Heart left ventricle (tissue), 13 donors: ENCODE data around the gene TMEM9.

Source experiments
- POLR2A ChIP-seq, 2 donors: fragments of 450-650 bp; IDR thresholded peaks; one replicate each; pipeline ENCODE4 v1.6.1; 2017; ENCODE audit warnings: antibody characterized with exemption in 2 of 2, mild to moderate bottlenecking in 2 of 2, moderate library complexity in 2 of 2
- TF ChIP-seq, protein P1 (sequence below), 12 donors: fragments of 200-600 bp; sonication (generic) in 4 of 12; IDR thresholded peaks; one replicate each; pipeline versions ENCODE4 v1.5.0 to v1.8.0; 2018 to 2022; ENCODE audit warnings: antibody characterized with exemption in 12 of 12, mild to moderate bottlenecking in 5 of 12
- donor health status: ischemic (EF 13 %, LVEDD 7.1; RV severe dilation, severe dysfunction).
- donor health status: DM: no; HTN: yes; CAD: no.
- donor health status: DM: no; HTN: no; CAD: no.
- donor health status: ischemic (EF 25% LVEDD 6.9; RV normal size, moderate dysfunction).
- donor health status: ischemic (EF 25% LVEDD 5.7; RV mildly dilated, moderate dysfunction).
- donor health status: ischemic (EF 35%, LVEDD 5.7; RV mildly dilated, moderate dysfunction).
- donor health status: nonischemic (EF 11% LVEDD 7.7; RV severe dilation, severe dysfunction).
- donor health status: DM: yes; HTN: yes; CAD: no.
- donor health status: PGD.
- donor health status: ischemic (EF 29% LVEDD 5.4; RV normal size, mild dysfunction).
- donor health status: nonischemic (EF 23%, LVEDD 6.1; RV moderate dilation, normal function).

- TF ChIP-seq, protein P1, sequence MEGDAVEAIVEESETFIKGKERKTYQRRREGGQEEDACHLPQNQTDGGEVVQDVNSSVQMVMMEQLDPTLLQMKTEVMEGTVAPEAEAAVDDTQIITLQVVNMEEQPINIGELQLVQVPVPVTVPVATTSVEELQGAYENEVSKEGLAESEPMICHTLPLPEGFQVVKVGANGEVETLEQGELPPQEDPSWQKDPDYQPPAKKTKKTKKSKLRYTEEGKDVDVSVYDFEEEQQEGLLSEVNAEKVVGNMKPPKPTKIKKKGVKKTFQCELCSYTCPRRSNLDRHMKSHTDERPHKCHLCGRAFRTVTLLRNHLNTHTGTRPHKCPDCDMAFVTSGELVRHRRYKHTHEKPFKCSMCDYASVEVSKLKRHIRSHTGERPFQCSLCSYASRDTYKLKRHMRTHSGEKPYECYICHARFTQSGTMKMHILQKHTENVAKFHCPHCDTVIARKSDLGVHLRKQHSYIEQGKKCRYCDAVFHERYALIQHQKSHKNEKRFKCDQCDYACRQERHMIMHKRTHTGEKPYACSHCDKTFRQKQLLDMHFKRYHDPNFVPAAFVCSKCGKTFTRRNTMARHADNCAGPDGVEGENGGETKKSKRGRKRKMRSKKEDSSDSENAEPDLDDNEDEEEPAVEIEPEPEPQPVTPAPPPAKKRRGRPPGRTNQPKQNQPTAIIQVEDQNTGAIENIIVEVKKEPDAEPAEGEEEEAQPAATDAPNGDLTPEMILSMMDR (IDR thresholded peaks at IDR 0.05): peak in 11 of 12 donors; percentile 9 to 46 (median 17)
- no peak for TF ChIP-seq POLR2A (IDR thresholded peaks at IDR 0.05)
Observed at GRCh38 chr1:201171063-201172036, 17.1 kb upstream of the TMEM9 start.
